Suprapubic skin (tissue), 4 donors: Measurements from ENCODE around the gene HOXA13.

Experiments
- EP300 ChIP-seq: sonication (generic); formaldehyde crosslinking; IDR thresholded peaks from one replicate; pipeline ENCODE4 v1.6.1; 2017; ENCODE audit warnings: antibody characterized with exemption
- POLR2A ChIP-seq, 2 donors: fragments of 450-650 bp; IDR thresholded peaks; one replicate each; pipeline ENCODE4 v1.6.1; 2017; ENCODE audit warnings: antibody characterized with exemption in 2 of 2, mild to moderate bottlenecking in 2 of 2, moderate library complexity in 2 of 2
- POLR2AphosphoS5 ChIP-seq, 3 donors: sonication (generic); formaldehyde crosslinking; IDR thresholded peaks; one replicate each; pipeline ENCODE4 v1.6.1; 2017; ENCODE audit warnings: antibody characterized with exemption in 3 of 3
- TF ChIP-seq, protein P1 (sequence below), 2 donors: fragments of 200-600 bp in 1 of 2; fragments of 450-650 bp in 1 of 2; sonication (generic) in 1 of 2; IDR thresholded peaks; one replicate each; pipeline ENCODE4 v1.5.1; 2016 to 2019; ENCODE audit warnings: antibody characterized with exemption in 2 of 2, mild to moderate bottlenecking in 1 of 2, moderate library complexity in 1 of 2

GRCh38 chr7:27235387-27236311, 35.8 kb upstream of the HOXA13 start:
- TF ChIP-seq, protein P1, sequence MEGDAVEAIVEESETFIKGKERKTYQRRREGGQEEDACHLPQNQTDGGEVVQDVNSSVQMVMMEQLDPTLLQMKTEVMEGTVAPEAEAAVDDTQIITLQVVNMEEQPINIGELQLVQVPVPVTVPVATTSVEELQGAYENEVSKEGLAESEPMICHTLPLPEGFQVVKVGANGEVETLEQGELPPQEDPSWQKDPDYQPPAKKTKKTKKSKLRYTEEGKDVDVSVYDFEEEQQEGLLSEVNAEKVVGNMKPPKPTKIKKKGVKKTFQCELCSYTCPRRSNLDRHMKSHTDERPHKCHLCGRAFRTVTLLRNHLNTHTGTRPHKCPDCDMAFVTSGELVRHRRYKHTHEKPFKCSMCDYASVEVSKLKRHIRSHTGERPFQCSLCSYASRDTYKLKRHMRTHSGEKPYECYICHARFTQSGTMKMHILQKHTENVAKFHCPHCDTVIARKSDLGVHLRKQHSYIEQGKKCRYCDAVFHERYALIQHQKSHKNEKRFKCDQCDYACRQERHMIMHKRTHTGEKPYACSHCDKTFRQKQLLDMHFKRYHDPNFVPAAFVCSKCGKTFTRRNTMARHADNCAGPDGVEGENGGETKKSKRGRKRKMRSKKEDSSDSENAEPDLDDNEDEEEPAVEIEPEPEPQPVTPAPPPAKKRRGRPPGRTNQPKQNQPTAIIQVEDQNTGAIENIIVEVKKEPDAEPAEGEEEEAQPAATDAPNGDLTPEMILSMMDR (IDR thresholded peaks at IDR 0.05) = peak in 1 of 2 donors; percentile 8
- TF ChIP-seq POLR2A (IDR thresholded peaks at IDR 0.05) (no peak), EP300 (no peak), POLR2AphosphoS5 (IDR thresholded peaks at IDR 0.05) (no peak)
